CD8-positive, alpha-beta memory T cell (primary cell): ENCODE measurements around the gene TMOD1. TPM values are rescaled to one million over a fixed set of nuclear protein-coding genes. Genes with fewer than 3 reads are reported as not detected.

ENCODE experiments used
- CTCF ChIA-PET: fragments of 350-600 bp; sonication (Branson Sonifier 250); formaldehyde crosslinking; loops from one replicate; lab custom pipeline; 2021; ENCODE audit warnings: antibody characterized with exemption; lab: Charles Lee
- POLR2A ChIA-PET: fragments of 350-600 bp; sonication (Branson Sonifier 250); formaldehyde crosslinking; loops from one replicate; lab custom pipeline; 2021; ENCODE audit warnings: antibody characterized with exemption; lab: Charles Lee
- DNase-seq, 5 donors: peaks; one replicate each; pipeline versions ENCODE4 v3.0.0 to v3.0.0-alpha.2; 2020 to 2022; ENCODE audit warnings: mixed read lengths in 1 of 5
- H3K27ac ChIP-seq: one replicate; pipeline ENCODE4 v1.7.0; 2013; ENCODE audit warnings: low read depth, mild to moderate bottlenecking, low read length, moderate library complexity
- H3K27me3 ChIP-seq: 2 replicates; pipeline ENCODE4 v1.7.0; 2013; ENCODE audit warnings: low read length, mild to moderate bottlenecking; ENCODE audit not compliant: insufficient read depth, poor library complexity, severe bottlenecking
- H3K36me3 ChIP-seq: 2 replicates; pipeline ENCODE4 v1.7.0; 2013; ENCODE audit warnings: mild to moderate bottlenecking, low read length, moderate library complexity; ENCODE audit not compliant: insufficient read depth
- H3K4me1 ChIP-seq: 2 replicates; pipeline ENCODE4 v1.7.0; 2013; ENCODE audit warnings: mild to moderate bottlenecking, low read length, moderate library complexity; ENCODE audit not compliant: insufficient read depth
- H3K4me3 ChIP-seq: 2 replicates; pipeline ENCODE4 v1.7.0; 2013; ENCODE audit warnings: mild to moderate bottlenecking, low read length
- H3K9me3 ChIP-seq: 2 replicates; pipeline ENCODE4 v1.7.0; 2013; ENCODE audit warnings: mild to moderate bottlenecking, low read length
- H3K27ac Mint-ChIP-seq, 8 donors: one replicate each; pipeline ENCODE4 v1.8.0; 2020 to 2021; ENCODE audit warnings: mixed read lengths in 8 of 8, mild to moderate bottlenecking in 6 of 8, inconsistent platforms in 3 of 8, moderate library complexity in 3 of 8
- H3K27me3 Mint-ChIP-seq, 2 donors: one replicate each; pipeline ENCODE4 v1.8.0; 2020 to 2021; ENCODE audit warnings: mixed read lengths in 2 of 2, mild to moderate bottlenecking in 1 of 2, moderate library complexity in 1 of 2
- H3K36me3 Mint-ChIP-seq, 3 donors: one replicate each; pipeline ENCODE4 v1.8.0; 2020 to 2021; ENCODE audit warnings: mixed read lengths in 3 of 3, inconsistent platforms in 1 of 3, mild to moderate bottlenecking in 1 of 3
- H3K4me1 Mint-ChIP-seq, 3 donors: one replicate each; pipeline ENCODE4 v1.8.0; 2020 to 2021; ENCODE audit warnings: mixed read lengths in 3 of 3, inconsistent platforms in 1 of 3, mild to moderate bottlenecking in 1 of 3
- H3K4me3 Mint-ChIP-seq, 7 donors: one replicate each; pipeline ENCODE4 v1.8.0; 2020 to 2021; ENCODE audit warnings: mixed read lengths in 7 of 7, mild to moderate bottlenecking in 6 of 7, moderate library complexity in 4 of 7, inconsistent platforms in 2 of 7
- H3K9me3 Mint-ChIP-seq, 5 donors: one replicate each; pipeline ENCODE4 v1.8.0; 2020 to 2022; ENCODE audit warnings: mixed read lengths in 5 of 5, mild to moderate bottlenecking in 3 of 5, moderate library complexity in 2 of 5, inconsistent platforms in 1 of 5
- polyA plus RNA-seq: library from polyadenylated mRNA; unstranded; fragments of 300-500 nt; fragmentation: Illumina TruSeq; gene quantifications from one replicate; pipeline ENCODE4 v1.2.3, GENCODE V29; 2021
- total RNA-seq, 2 experiments: library from RNA; stranded (reverse); gene quantifications; one replicate each; pipeline ENCODE4 v1.2.3, GENCODE V29; 2021

TMOD1 gene
- total and polyA plus RNA-seq, 3 experiments from 2014 or later, result 1.2 to 1.5 (median 1.3) TPM

DNA sequence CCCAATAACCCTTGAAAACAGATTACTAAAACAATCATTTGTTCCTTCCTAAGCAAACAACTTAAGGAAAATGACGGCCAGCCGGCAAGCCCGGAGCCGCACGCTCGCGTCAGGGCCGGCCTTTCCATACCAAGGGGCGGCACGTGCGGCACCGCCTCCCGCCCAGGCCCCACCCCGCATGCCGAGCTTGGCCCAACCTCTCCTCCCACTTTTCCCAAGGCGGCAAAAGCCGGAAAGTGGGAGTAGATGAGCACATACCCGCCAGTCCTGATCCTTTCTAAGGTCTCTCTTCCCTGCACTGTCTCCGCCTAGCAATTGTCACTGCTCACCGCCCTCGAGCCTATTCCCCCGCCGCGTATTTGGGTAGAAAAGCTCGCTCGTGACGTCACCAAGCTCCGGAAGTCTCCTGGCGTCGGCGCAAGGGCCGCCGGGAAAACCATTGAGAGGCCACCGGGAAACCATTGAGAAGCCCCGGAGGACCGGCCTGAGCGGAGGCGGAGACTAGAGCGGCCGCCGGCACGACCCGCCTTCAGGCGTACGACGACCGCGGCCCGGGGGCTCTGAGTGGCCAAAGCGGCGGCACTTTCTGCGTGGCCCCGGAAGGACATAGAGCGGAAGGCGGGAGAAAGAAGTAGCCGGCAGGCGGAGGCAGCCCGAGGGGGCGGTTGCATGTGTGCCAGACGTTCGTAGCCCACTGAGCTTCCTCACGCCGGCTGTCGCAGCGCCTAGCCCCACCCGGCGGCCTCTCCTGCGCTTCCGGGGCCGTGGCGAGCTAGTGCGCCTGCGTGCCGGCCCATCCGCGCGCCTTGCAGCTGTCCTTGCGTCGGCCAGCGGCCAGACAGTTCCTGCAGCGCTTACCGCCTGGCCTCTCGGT is 131.8 kb downstream of the TMOD1 start, which contains the start of the genes NCBP1 and TSTD2:
Gene NCBP1, plus strand, starts transcription at position 837 of the 874 bp plus-strand sequence. CDS start 61 bp downstream, outside the sequence.
Gene TSTD2, minus strand, starts transcription at position 384 of the 874 bp plus-strand sequence. CDS start 5,806 bp downstream, outside the sequence.
- DNase-seq, result peak; percentile 90 to 98 (median 98)
- CTCF ChIA-PET, result interaction anchor here (0.8 to 2.8 kb wide), 10 partner anchors 15 to 623 kb away, joined by 3 to 19 read pairs (median 5); partner anchors contain the start of genes TDRD7 and XPA
- H3K27me3 Mint-ChIP-seq, result no peaks in the 10 kb centered on the region
- peaks cover 0 to 29% (median 1%) of the 10 kb centered on the region in 3 donors for H3K36me3 Mint-ChIP-seq
- H3K27ac ChIP-seq, result peak within 1 kb of the TSS; percentile 89
- peak within 1 kb of the TSS; percentile 75 for H3K4me3 ChIP-seq
- H3K9me3 Mint-ChIP-seq, result peaks cover 0 to under 1% (median 0%) of the 10 kb centered on the region in 5 donors
- H3K4me3 Mint-ChIP-seq, result peak within 1 kb of the TSS; percentile 95 to 99 (median 98)
- no peaks in the 10 kb centered on the region for H3K9me3 ChIP-seq
- POLR2A ChIA-PET, result interaction anchor here (0.6 to 2.4 kb wide), 19 partner anchors 13 to 1866 kb away, joined by 3 to 22 read pairs (median 4); partner anchors contain the start of genes ANP32B, NANS, TBC1D2 and TDRD7
- peaks cover 46% of the 10 kb centered on the region for H3K4me1 ChIP-seq
- H3K27me3 ChIP-seq, result no peaks in the 10 kb centered on the region
- H3K36me3 ChIP-seq, result no peaks in the 10 kb centered on the region
- H3K4me1 Mint-ChIP-seq, result peaks cover 49 to 76% (median 69%) of the 10 kb centered on the region in 3 donors
- H3K27ac Mint-ChIP-seq, result peak within 1 kb of the TSS; percentile 99 to 100 (median 100)

DNA sequence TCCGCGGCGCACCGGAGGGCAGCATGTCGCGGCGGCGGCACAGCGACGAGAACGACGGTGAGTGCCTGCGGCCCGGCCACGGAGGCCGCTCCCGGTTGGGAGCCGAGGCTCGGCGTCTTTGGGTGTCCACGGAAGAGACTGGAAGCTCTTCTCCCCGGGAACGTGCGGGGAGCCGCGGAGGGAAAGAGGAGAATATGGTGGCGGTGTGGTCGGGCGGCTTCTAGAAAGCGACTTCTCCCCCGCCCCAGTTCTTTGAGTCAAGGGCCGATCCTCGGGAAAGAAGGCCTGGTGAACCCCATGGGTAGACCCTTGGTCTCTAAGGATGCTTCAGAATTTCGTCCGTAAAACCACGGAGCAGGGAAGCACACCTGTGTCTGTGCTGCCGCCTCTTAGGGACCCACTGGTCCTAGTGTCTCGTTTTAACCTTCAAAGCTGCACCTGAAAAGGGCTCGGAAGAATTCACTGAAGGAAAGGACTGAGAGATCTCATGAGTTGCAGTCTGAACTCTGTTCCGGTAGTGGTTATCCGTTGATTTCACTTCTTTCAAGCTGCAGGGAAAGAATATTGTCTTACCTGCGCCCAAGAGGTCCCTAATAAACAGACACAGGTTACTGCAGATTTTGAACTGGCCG is 132.5 kb downstream of the TMOD1 start:
- Mint-ChIP-seq H3K4me3 (peak overlapping the region; percentile 95 to 99 (median 98)), H3K27ac (peak overlapping the region; percentile 99 to 100 (median 100)), H3K9me3 (peaks cover 0 to 2% (median 0%) of the 10 kb centered on the region in 5 donors), H3K27me3 (no peaks in the 10 kb centered on the region), H3K4me1 (peaks cover 57 to 81% (median 73%) of the 10 kb centered on the region in 3 donors), H3K36me3 (peaks cover 0 to 31% (median 1%) of the 10 kb centered on the region in 3 donors)
- Histone ChIP-seq H3K9me3 (no peaks in the 10 kb centered on the region), H3K27me3 (no peaks in the 10 kb centered on the region), H3K27ac (peak overlapping the region; percentile 89), H3K36me3 (no peaks in the 10 kb centered on the region), H3K4me1 (peaks cover 53% of the 10 kb centered on the region), H3K4me3 (peak overlapping the region; percentile 75)
- peak in 1 of 5 donors; percentile 16 for DNase-seq
- POLR2A ChIA-PET, result interaction anchor here (0.9 to 2.4 kb wide), 7 partner anchors 59 to 622 kb away, joined by 3 to 22 read pairs (median 8); partner anchors contain the start of genes ANP32B, TBC1D2, TDRD7 and TRMO
- CTCF ChIA-PET, result interaction anchor here (0.8 to 2.8 kb wide), 10 partner anchors 15 to 623 kb away, joined by 3 to 19 read pairs (median 5); partner anchors contain the start of genes TDRD7 and XPA

DNA sequence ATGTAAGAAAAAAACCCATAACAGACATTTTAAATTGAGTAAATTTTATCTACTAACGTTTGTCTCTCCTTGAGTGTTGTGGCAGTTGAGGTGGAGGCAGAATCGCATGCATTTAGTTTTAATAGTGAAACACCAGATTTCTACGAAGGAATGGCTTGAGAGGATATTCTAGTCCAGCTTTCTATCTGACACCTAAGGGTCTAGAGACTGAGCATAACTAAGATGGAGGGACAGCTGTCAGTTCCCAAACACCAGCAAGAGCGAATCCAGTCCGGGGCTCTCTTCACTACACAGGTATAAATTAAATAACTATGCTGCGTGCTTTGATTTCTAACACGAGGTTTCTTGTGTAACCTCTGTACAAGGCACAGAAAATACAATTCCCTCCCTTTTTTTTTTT is 133.6 kb downstream of the TMOD1 start:
- Mint-ChIP-seq H3K36me3 (peaks cover 0 to 33% (median 1%) of the 10 kb centered on the region in 3 donors), H3K27ac (peak overlapping the region; percentile 72 to 100 (median 99)), H3K9me3 (peaks cover 0 to 2% (median 0%) of the 10 kb centered on the region in 5 donors), H3K27me3 (no peaks in the 10 kb centered on the region), H3K4me1 (peaks cover 62 to 83% (median 77%) of the 10 kb centered on the region in 3 donors), H3K4me3 (peak overlapping the region; percentile 95 to 99 (median 98))
- no peak for DNase-seq
- Histone ChIP-seq H3K4me1 (peaks cover 57% of the 10 kb centered on the region), H3K9me3 (no peaks in the 10 kb centered on the region), H3K36me3 (no peaks in the 10 kb centered on the region), H3K4me3 (peak overlapping the region; percentile 75), H3K27me3 (no peaks in the 10 kb centered on the region), H3K27ac (peak overlapping the region; percentile 89)
- ChIA-PET CTCF (no interaction called here), POLR2A (no interaction called here)

DNA sequence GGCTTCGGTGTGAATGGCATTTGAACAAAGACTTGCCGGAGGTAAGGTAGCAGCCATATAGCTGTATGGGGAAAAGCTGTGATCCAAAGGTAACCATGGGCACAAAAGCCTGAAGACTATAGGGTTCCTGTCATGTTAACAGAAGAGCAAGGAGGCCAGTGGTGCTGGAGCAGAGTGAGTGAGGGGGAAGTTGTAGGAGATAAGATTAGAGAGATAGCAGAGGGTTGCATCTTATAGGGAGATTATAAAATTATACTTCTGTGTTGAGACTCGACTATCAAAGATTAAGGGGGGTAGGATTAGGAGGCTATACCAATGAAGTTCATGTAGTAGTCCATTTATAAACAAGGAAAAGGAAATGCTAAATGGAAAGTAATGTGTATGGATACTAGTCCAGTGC is 135.4 kb downstream of the TMOD1 start:
- ChIA-PET CTCF (no interaction called here), POLR2A (no interaction called here)
- Histone ChIP-seq H3K4me3 (no peak overlapping the region), H3K36me3 (no peaks in the 10 kb centered on the region), H3K9me3 (no peaks in the 10 kb centered on the region), H3K4me1 (peaks cover 53% of the 10 kb centered on the region), H3K27me3 (no peaks in the 10 kb centered on the region), H3K27ac (no peak overlapping the region)
- Mint-ChIP-seq H3K4me1 (peaks cover 71 to 87% (median 79%) of the 10 kb centered on the region in 3 donors), H3K36me3 (peaks cover 0 to 47% (median 1%) of the 10 kb centered on the region in 3 donors), H3K27me3 (no peaks in the 10 kb centered on the region), H3K27ac (peak overlapping the region in 5 of 8 donors; percentile 4 to 64 (median 52)), H3K9me3 (peaks cover 0 to 2% (median 0%) of the 10 kb centered on the region in 5 donors), H3K4me3 (peak overlapping the region; percentile 8 to 72 (median 32))
- DNase-seq, result no peak

DNA sequence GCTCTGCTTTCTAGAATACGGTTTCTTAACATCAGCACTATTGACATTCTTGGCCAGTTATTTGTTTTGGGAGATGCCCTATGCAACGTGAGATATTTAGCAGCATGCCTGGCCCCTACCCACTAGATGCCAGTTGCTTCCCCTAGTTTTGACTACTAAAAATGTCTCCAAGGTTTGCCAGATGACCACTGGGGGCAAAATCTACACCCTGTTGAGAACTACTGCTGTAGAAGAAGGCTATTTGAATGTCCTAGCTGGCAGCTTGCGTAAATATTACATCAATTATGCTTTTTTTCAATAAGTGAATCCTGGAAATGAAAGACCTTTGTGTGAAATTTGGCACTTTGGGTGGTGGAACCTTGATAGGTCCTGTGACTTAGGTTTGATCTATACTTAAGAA is 137.2 kb downstream of the TMOD1 start:
- Histone ChIP-seq H3K27ac (no peak overlapping the region), H3K36me3 (peaks cover 8% of the 10 kb centered on the region), H3K4me3 (no peak overlapping the region), H3K9me3 (no peaks in the 10 kb centered on the region), H3K4me1 (peaks cover 45% of the 10 kb centered on the region), H3K27me3 (no peaks in the 10 kb centered on the region)
- Mint-ChIP-seq H3K4me3 (peak overlapping the region in 1 of 7 donors; percentile 7), H3K9me3 (peaks cover 0 to 2% (median 0%) of the 10 kb centered on the region in 5 donors), H3K36me3 (peaks cover 4 to 50% (median 9%) of the 10 kb centered on the region in 3 donors), H3K4me1 (peaks cover 62 to 78% (median 75%) of the 10 kb centered on the region in 3 donors), H3K27me3 (no peaks in the 10 kb centered on the region), H3K27ac (peak overlapping the region in 3 of 8 donors; percentile 9 to 67 (median 25))
- ChIA-PET POLR2A (no interaction called here), CTCF (interaction anchor here (0.9 kb wide), 1 partner anchor 11 kb away, joined by 3 read pairs; no protein-coding TSS in a partner anchor)
- DNase-seq, result no peak

DNA sequence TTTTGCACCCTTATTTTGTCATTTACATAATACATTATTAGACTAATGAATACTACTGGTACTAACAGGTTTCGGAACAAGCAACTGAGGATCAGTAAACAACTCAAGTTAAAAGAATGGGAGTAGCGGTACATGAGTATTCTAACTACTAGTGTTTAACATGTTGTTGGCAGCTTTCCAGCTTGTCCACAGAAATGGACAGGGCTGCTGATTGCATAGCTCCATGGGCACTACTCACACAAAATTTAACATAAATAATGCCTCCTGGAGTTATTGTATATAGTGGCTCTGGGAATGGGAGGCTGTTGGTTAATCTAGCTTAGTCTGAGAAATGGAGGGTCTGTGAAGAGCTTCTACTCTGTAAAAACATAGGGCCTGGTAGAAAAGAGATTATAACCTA is 138.9 kb downstream of the TMOD1 start:
- peaks cover 51 to 66% (median 63%) of the 10 kb centered on the region in 3 donors for H3K4me1 Mint-ChIP-seq
- Histone ChIP-seq H3K9me3 (no peaks in the 10 kb centered on the region), H3K36me3 (peaks cover 22% of the 10 kb centered on the region), H3K4me1 (peaks cover 35% of the 10 kb centered on the region), H3K27ac (no peak overlapping the region), H3K4me3 (no peak overlapping the region), H3K27me3 (no peaks in the 10 kb centered on the region)
- H3K36me3 Mint-ChIP-seq, result peaks cover 5 to 54% (median 13%) of the 10 kb centered on the region in 3 donors
- H3K9me3 Mint-ChIP-seq, result peaks cover 0 to 2% (median 0%) of the 10 kb centered on the region in 5 donors
- H3K27ac Mint-ChIP-seq, result peak overlapping the region in 2 of 8 donors; percentile 18 to 69
- POLR2A ChIA-PET, result no interaction called here
- CTCF ChIA-PET, result no interaction called here
- no peak for DNase-seq
- H3K27me3 Mint-ChIP-seq, result no peaks in the 10 kb centered on the region
- no peak overlapping the region for H3K4me3 Mint-ChIP-seq

DNA sequence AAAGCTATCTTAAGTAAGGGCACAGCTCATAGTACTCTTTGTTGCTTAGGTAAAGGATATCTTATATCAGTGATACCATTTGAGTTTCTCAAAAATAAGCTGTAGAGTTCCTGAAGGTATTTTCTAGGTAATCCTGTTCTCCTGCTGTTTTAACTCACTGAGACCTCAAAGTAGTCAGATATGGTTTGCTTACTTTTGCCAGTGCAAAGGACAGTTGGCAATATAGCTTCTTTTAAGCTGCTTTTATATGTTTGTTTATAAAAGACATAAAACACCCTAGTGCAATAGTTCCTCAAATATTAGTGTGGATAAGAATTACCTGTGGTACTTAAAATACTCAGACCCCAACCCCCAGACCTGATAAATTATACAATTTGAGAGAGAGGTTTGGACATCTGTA is 144.3 kb downstream of the TMOD1 start:
- no peak for DNase-seq
- Histone ChIP-seq H3K4me3 (no peak overlapping the region), H3K27me3 (no peaks in the 10 kb centered on the region), H3K9me3 (no peaks in the 10 kb centered on the region), H3K27ac (no peak overlapping the region), H3K36me3 (peaks cover 54% of the 10 kb centered on the region), H3K4me1 (no peaks in the 10 kb centered on the region)
- H3K27ac Mint-ChIP-seq, result no peak overlapping the region
- POLR2A ChIA-PET, result interaction anchor here (1.1 kb wide), 1 partner anchor 12 kb away, joined by 5 read pairs; the partner anchor contains the start of gene TSTD2
- CTCF ChIA-PET, result no interaction called here
- H3K9me3 Mint-ChIP-seq, result no peaks in the 10 kb centered on the region
- H3K4me1 Mint-ChIP-seq, result peaks cover 12 to 22% (median 14%) of the 10 kb centered on the region in 3 donors
- H3K27me3 Mint-ChIP-seq, result no peaks in the 10 kb centered on the region
- no peak overlapping the region for H3K4me3 Mint-ChIP-seq
- H3K36me3 Mint-ChIP-seq, result peaks cover 5 to 84% (median 23%) of the 10 kb centered on the region in 3 donors
